Type B pancreatic cell (in vitro differentiated cells): ENCODE measurements around the gene SND1. TPM values are rescaled to one million over a fixed set of nuclear protein-coding genes. Genes with fewer than 3 reads are reported as not detected.

Experiments
- DNase-seq: peaks from one replicate; pipeline ENCODE4 v3.0.0; 2021; ENCODE audit warnings: mixed read lengths; ENCODE audit not compliant: unreplicated experiment; ENCODE audit errors: extremely low spot score
- H3K27ac Mint-ChIP-seq: 2 replicates; pipeline ENCODE4 v1.8.0; 2021; ENCODE audit warnings: mild to moderate bottlenecking, mixed read lengths
- H3K27me3 Mint-ChIP-seq: 2 replicates; pipeline ENCODE4 v1.8.0; 2021; ENCODE audit warnings: mixed read lengths
- H3K36me3 Mint-ChIP-seq: 2 replicates; pipeline ENCODE4 v1.8.0; 2021; ENCODE audit warnings: mixed read lengths
- H3K4me1 Mint-ChIP-seq: one replicate; pipeline ENCODE4 v1.8.0; 2021; ENCODE audit warnings: mixed read lengths; ENCODE audit not compliant: unreplicated experiment
- H3K4me3 Mint-ChIP-seq: 2 replicates; pipeline ENCODE4 v1.8.0; 2021; ENCODE audit warnings: mild to moderate bottlenecking, mixed read lengths
- H3K9me3 Mint-ChIP-seq: 2 replicates; pipeline ENCODE4 v1.8.0; 2021; ENCODE audit warnings: mixed read lengths
- total RNA-seq: library from RNA; stranded (reverse); gene quantifications from 2 replicates; pipeline ENCODE4 v1.2.1, GENCODE V29; 2021; ENCODE audit warnings: low replicate concordance
- TF ChIP-seq, protein P1 (sequence below): fragments of 200-600 bp; sonication (generic); conservative IDR thresholded peaks from 2 replicates; pipeline ENCODE4 v1.5.0; 2021; ENCODE audit warnings: antibody characterized with exemption, mild to moderate bottlenecking

The SND1 gene
- total RNA-seq, 1 donor from 2014 or later = 199 TPM

- Mint-ChIP-seq H3K27ac (no peak overlapping the region), H3K9me3 (no peaks in the 10 kb centered on the region), H3K4me1 (no peaks in the 10 kb centered on the region), H3K27me3 (no peaks in the 10 kb centered on the region), H3K36me3 (peaks cover 12% of the 10 kb centered on the region), H3K4me3 (no peak overlapping the region)
- TF ChIP-seq, protein P1, sequence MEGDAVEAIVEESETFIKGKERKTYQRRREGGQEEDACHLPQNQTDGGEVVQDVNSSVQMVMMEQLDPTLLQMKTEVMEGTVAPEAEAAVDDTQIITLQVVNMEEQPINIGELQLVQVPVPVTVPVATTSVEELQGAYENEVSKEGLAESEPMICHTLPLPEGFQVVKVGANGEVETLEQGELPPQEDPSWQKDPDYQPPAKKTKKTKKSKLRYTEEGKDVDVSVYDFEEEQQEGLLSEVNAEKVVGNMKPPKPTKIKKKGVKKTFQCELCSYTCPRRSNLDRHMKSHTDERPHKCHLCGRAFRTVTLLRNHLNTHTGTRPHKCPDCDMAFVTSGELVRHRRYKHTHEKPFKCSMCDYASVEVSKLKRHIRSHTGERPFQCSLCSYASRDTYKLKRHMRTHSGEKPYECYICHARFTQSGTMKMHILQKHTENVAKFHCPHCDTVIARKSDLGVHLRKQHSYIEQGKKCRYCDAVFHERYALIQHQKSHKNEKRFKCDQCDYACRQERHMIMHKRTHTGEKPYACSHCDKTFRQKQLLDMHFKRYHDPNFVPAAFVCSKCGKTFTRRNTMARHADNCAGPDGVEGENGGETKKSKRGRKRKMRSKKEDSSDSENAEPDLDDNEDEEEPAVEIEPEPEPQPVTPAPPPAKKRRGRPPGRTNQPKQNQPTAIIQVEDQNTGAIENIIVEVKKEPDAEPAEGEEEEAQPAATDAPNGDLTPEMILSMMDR = no peak
- DNase-seq = no peak
These were observed 220.1 kb downstream of the SND1 start for GRCh38 chr7:127872122-127872521.

GRCh38 chr7:127873151-127873550 lies 221.2 kb downstream of the SND1 start:
- no peak for DNase-seq
- no peak overlapping the region for H3K4me3 Mint-ChIP-seq
- H3K4me1 Mint-ChIP-seq = no peaks in the 10 kb centered on the region
- TF ChIP-seq, protein P1 = no peak
- peaks cover 4% of the 10 kb centered on the region for H3K36me3 Mint-ChIP-seq
- H3K9me3 Mint-ChIP-seq = no peaks in the 10 kb centered on the region
- H3K27me3 Mint-ChIP-seq = no peaks in the 10 kb centered on the region
- H3K27ac Mint-ChIP-seq = no peak overlapping the region

- Mint-ChIP-seq H3K27ac (no peak overlapping the region), H3K9me3 (no peaks in the 10 kb centered on the region), H3K4me1 (no peaks in the 10 kb centered on the region), H3K4me3 (no peak overlapping the region), H3K36me3 (peaks cover under 1% of the 10 kb centered on the region), H3K27me3 (no peaks in the 10 kb centered on the region)
- TF ChIP-seq, protein P1 = no peak
- DNase-seq = no peak
These were observed 222.0 kb downstream of the SND1 start for GRCh38 chr7:127873715-127874636.

- TF ChIP-seq, protein P1 = no peak
- H3K9me3 Mint-ChIP-seq = no peaks in the 10 kb centered on the region
- no peaks in the 10 kb centered on the region for H3K36me3 Mint-ChIP-seq
- H3K27ac Mint-ChIP-seq = no peak overlapping the region
- H3K27me3 Mint-ChIP-seq = no peaks in the 10 kb centered on the region
- H3K4me3 Mint-ChIP-seq = no peak overlapping the region
- H3K4me1 Mint-ChIP-seq = no peaks in the 10 kb centered on the region
- no peak for DNase-seq
These were observed 223.1 kb downstream of the SND1 start for GRCh38 chr7:127874951-127875608.

DNA sequence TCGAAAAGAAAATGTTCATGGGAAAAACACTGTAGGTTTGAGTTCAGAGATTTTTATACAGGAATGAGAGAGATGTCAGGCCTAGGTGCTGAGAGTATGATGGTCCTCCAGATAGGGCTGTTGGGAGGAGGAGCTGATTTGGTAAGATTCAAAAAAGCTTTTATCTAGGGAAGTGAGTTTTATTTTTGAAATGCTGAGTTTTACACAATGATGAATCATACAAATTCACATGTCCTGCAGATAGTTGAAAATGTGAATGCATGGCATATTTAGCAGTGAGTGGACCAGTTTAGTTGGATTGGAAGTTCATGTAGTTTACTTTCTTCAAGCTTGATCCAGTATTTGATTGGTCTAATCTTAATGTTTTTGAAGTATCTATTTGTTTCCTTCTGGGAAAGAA lies 224.4 kb downstream of the SND1 start:
- H3K9me3 Mint-ChIP-seq = no peaks in the 10 kb centered on the region
- no peaks in the 10 kb centered on the region for H3K27me3 Mint-ChIP-seq
- H3K4me3 Mint-ChIP-seq = no peak overlapping the region
- H3K4me1 Mint-ChIP-seq = peaks cover under 1% of the 10 kb centered on the region
- no peak for DNase-seq
- TF ChIP-seq, protein P1 = no peak
- H3K27ac Mint-ChIP-seq = no peak overlapping the region
- no peaks in the 10 kb centered on the region for H3K36me3 Mint-ChIP-seq
